GM12878 (cell line): ENCODE results near the gene NFIX. TPM values are rescaled to one million over a fixed set of nuclear protein-coding genes. Genes with fewer than 3 reads are reported as not detected.

Experiments used
- ATAC-seq: fragments of 200-7000 bp; cut with Tn5 transposase; 3 replicates; pipeline ENCODE4 v1.9.1; 2020; ENCODE audit warnings: mild to moderate bottlenecking, moderate library complexity
- BruUV-seq: library from RNA; stranded (reverse); fragments of 400-500 nt; replicated peaks from 2 replicates; lab custom pipeline; 2021; lab: Mats Ljungman, UMichigan
- CTCF ChIA-PET: fragments of 300-600 bp; sonication (Branson Sonifier 250); formaldehyde crosslinking; extraction: SDS; loops from one replicate; lab custom pipeline; 2021; ENCODE audit warnings: inconsistent platforms; lab: Yijun Ruan, JAX
- POLR2A ChIA-PET: fragments of 350-600 bp; formaldehyde crosslinking; extraction: SDS; loops from one replicate; lab custom pipeline; 2021; ENCODE audit warnings: inconsistent platforms; lab: Charles Lee
- RAD21 ChIA-PET: fragments of 300-600 bp; sonication (Branson Sonifier 250); formaldehyde crosslinking; loops from one replicate; lab custom pipeline; 2023; ENCODE audit warnings: antibody characterized with exemption; ENCODE audit not compliant: unreplicated experiment; lab: Charles Lee
- SMC1A ChIA-PET: fragments of 300-600 bp; sonication (Branson Sonifier 250); formaldehyde crosslinking; loops from one replicate; lab custom pipeline; 2023; ENCODE audit not compliant: unreplicated experiment, uncharacterized antibody; lab: Charles Lee
- DNase-seq: peaks from one replicate; pipeline ENCODE4 v3.0.0-alpha.2; 2011; ENCODE audit warnings: low read depth, low spot score
- FAIRE-seq: peaks from 3 replicates; lab custom pipeline; 2011; peaks lifted over from hg19 to GRCh38; lab: Jason Lieb, UNC
- H2AFZ ChIP-seq: 2 replicates; pipeline ENCODE4 v1.6.0; 2011; ENCODE audit warnings: low read depth, low read length, control low read depth; ENCODE audit not compliant: control insufficient read depth
- H3K27ac ChIP-seq: 2 replicates; pipeline ENCODE4 v1.5.1; 2011; ENCODE audit warnings: control low read depth; ENCODE audit not compliant: control insufficient read depth, insufficient read depth
- H3K27me3 ChIP-seq, 2 experiments: replicated peaks in 1 of 2; 2 replicates each; pipeline versions ENCODE4 v1.6.0 to v1.6.1; 2011; ENCODE audit warnings: low read length in 1 of 2; ENCODE audit not compliant: control insufficient read depth in 2 of 2, insufficient read depth in 2 of 2
- H3K36me3 ChIP-seq, 2 experiments: 2 replicates each; pipeline ENCODE4 v1.5.1; 2011; ENCODE audit warnings: low read length in 1 of 2; ENCODE audit not compliant: control insufficient read depth in 2 of 2, insufficient read depth in 2 of 2
- H3K4me1 ChIP-seq: 2 replicates; pipeline ENCODE4 v1.6.1; 2011; ENCODE audit warnings: mild to moderate bottlenecking, low read length, moderate library complexity, mixed read lengths; ENCODE audit not compliant: control insufficient read depth, insufficient read depth
- H3K4me2 ChIP-seq: 2 replicates; pipeline ENCODE4 v1.6.0; 2011; ENCODE audit warnings: control low read depth; ENCODE audit not compliant: control insufficient read depth, insufficient read depth
- H3K4me3 ChIP-seq: fragments of 200-600 bp; sonication (generic); 2 replicates; pipeline ENCODE4 v1.5.1; 2016
- H3K79me2 ChIP-seq: 2 replicates; pipeline ENCODE4 v1.6.0; 2011; ENCODE audit warnings: low read length; ENCODE audit not compliant: control insufficient read depth, insufficient read depth
- H3K9ac ChIP-seq: 2 replicates; pipeline ENCODE4 v1.8.0; 2011; ENCODE audit warnings: low read length, control low read depth, mixed read lengths; ENCODE audit not compliant: control insufficient read depth, insufficient read depth
- H3K9me3 ChIP-seq: replicated peaks from 3 replicates; pipeline ENCODE4 v1.5.1; 2011; ENCODE audit warnings: mild to moderate bottlenecking, low read length; ENCODE audit not compliant: control insufficient read depth, insufficient read depth
- H4K20me1 ChIP-seq: 2 replicates; pipeline ENCODE4 v1.6.0; 2011; ENCODE audit not compliant: control insufficient read depth, insufficient read depth
- CTCF ChIP-seq, 3 experiments: IDR thresholded peaks in 2 of 3; conservative IDR thresholded peaks in 1 of 3; 2 replicates each; pipeline ENCODE4 v1.5.1; 2011; ENCODE audit warnings: low read depth in 3 of 3, low read length in 3 of 3, mild to moderate bottlenecking in 3 of 3, control low read depth in 2 of 3, moderate library complexity in 2 of 3, inconsistent platforms in 1 of 3, mixed read lengths in 1 of 3; ENCODE audit not compliant: control insufficient read depth in 2 of 3, insufficient read depth in 1 of 3; ENCODE audit errors: extremely low read depth in 1 of 3
- POLR2A ChIP-seq: IDR thresholded peaks from 2 replicates; pipeline ENCODE4 v1.6.1; 2011; ENCODE audit warnings: low read depth, mild to moderate bottlenecking, low read length
- SUZ12 ChIP-seq: fragments of 200-600 bp; sonication (generic); IDR thresholded peaks from one replicate; pipeline ENCODE4 v1.6.1; 2018; ENCODE audit warnings: antibody characterized with exemption, mild to moderate bottlenecking; ENCODE audit not compliant: unreplicated experiment
- WGBS: methylation state at CpG from one replicate; pipeline ENCODE4 v1.1.6; 2016; ENCODE audit warnings: low lambda C conversion rate; ENCODE audit not compliant: insufficient replicate concordance, insufficient coverage; ENCODE audit errors: missing lambda C conversion rate; 5-methylcytosine and 5-hydroxymethylcytosine counted together
- in situ Hi-C: fragments of 300-500 bp; cut with MboI; formaldehyde crosslinking; loops from 9 replicates; pipeline ENCODE4 v1.14.3; 2018; ENCODE audit warnings: mixed read lengths
- intact Hi-C: fragments of 100-400 bp; cut with micrococcal nuclease; formaldehyde crosslinking; loops from one replicate; pipeline ENCODE4 v1.14.2; 2022; ENCODE audit not compliant: unreplicated experiment
- polyA plus RNA-seq, 11 experiments: library from polyadenylated mRNA; depleted of rRNA in 4 of 11; unstranded in 6 of 11; stranded (reverse) in 5 of 11; fragments of >200 nt; fragmentation: Nextera tagmentation in 4 of 11; fragmentation: Illumina TruSeq in 1 of 11; extraction: Ambion mirVana in 4 of 11; extraction: Trizol in 1 of 11; gene quantifications; 1 replicate in 1 of 11; 2 replicates in 10 of 11; pipeline versions ENCODE4 v1.2.1 to v1.2.3, GENCODE V29; 2011 to 2016; ENCODE audit warnings: inconsistent platforms in 2 of 11, missing spikeins in 2 of 11, low read depth in 1 of 11
- total RNA-seq, 4 experiments: library from RNA; depleted of rRNA in 3 of 4; stranded (reverse); fragments of >200 nt in 3 of 4; fragmentation: Illumina TruSeq in 1 of 4; extraction: Trizol in 1 of 4; gene quantifications; 2 replicates each; pipeline versions ENCODE4 v1.2.1 to v1.2.3, GENCODE V29; 2013 to 2021

NFIX gene
- total and polyA plus RNA-seq, 10 of the 15 experiments (the other 5 are each of a cell fraction or from before 2014, with no cell fraction given), result 0.02 to 2.2 (median 0.28) TPM

- no peak for TF ChIP-seq CTCF (IDR thresholded peaks at IDR 0.05 in 2 of 3, conservative IDR thresholded peaks at IDR 0.05 in 1 of 3; ENCODE audit: control insufficient read depth in 2 of 3, extremely low read depth in 1 of 3, insufficient read depth in 1 of 3, low read depth in 3 of 3, low read length in 3 of 3)
These were observed 123.3 kb downstream of the NFIX start (continued) for GRCh38 chr19:13118424-13119193.

DNA sequence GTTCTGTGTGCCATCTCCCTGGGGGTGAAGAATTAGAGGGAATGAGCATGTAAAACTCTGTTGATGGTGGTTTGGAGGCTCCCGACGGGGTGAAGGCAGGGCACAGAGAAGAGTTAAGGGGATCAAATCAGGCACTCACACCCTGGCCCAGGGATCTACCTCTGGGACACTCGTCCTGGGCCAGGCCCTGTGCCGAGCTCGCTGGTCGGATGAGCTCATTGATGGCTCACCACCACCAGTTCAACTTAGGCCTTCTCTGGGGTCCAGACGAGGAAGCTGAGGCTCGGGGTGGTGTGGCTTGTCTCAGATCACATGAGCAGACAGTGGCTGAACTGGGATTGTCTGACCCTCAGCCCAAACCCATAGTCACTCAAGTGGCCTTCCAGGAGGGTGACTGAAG lies 124.4 kb downstream of the NFIX start:
- DNase-seq, result no peak
- H3K9me3 ChIP-seq, result no peaks in the 10 kb centered on the region
- H2AFZ ChIP-seq, result no peak overlapping the region
- 66% methylated on average over 8 of the region's 8 CpGs for WGBS
- SMC1A ChIA-PET, result interaction anchor here (0.5 to 1.4 kb wide), 3 partner anchors 11 to 237 kb away, joined by 3 read pairs; no protein-coding TSS in a partner anchor
- H3K4me3 ChIP-seq, result peak overlapping the region; percentile 92
- in situ Hi-C loops, result no loop called here
- intact Hi-C loops, result loop anchor here (2.0 to 5.0 kb wide), 2 partner anchors 31 to 143 kb away; partner anchors contain the start of genes IER2 and STX10
- FAIRE-seq, result no peak
- POLR2A ChIA-PET, result interaction anchor here (0.6 to 3.8 kb wide), 7 partner anchors 12 to 1780 kb away, joined by 3 to 28 read pairs (median 4); no protein-coding TSS in a partner anchor
- peaks cover 36% of the 10 kb centered on the region for H3K4me1 ChIP-seq
- H3K27me3 ChIP-seq, result no peaks in the 10 kb centered on the region
- H3K79me2 ChIP-seq, result peaks cover 66% of the 10 kb centered on the region
- H3K4me2 ChIP-seq, result peak overlapping the region; percentile 90
- peaks cover 10% of the 10 kb centered on the region for H4K20me1 ChIP-seq
- TF ChIP-seq SUZ12 (no peak), POLR2A (0 out of 2 replicates have a peak, but pooled peaks have one; percentile 22)
- RAD21 ChIA-PET, result interaction anchor here (0.6 to 1.4 kb wide), 3 partner anchors 29 to 33 kb away, joined by 3 to 4 read pairs (median 3); partner anchors contain the start of genes IER2 and STX10
- no peak for ATAC-seq
- H3K9ac ChIP-seq, result peak overlapping the region; percentile 67; the same call in 1 of the 2 replicates
- H3K36me3 ChIP-seq, result peaks cover 5 to 7% of the 10 kb centered on the region in 2 experiments; a peak in 3 of 4 replicates
- CTCF ChIA-PET, result interaction anchor here (0.6 to 3.0 kb wide), 11 partner anchors 15 to 154 kb away, joined by 3 to 13 read pairs (median 3); no protein-coding TSS in a partner anchor
- peak overlapping the region; percentile 9 for H3K27ac ChIP-seq
- no TSS peak for BruUV-seq
